WTC11 (cell line): ENCODE data around the gene SCN8A. TPM values are rescaled to one million over a fixed set of nuclear protein-coding genes. Genes with fewer than 3 reads are reported as not detected.

Experiments used
- ATAC-seq: fragments of 200-7000 bp; cut with Tn5 transposase; 2 replicates; pipeline ENCODE4 v1.10.0; 2021; ENCODE audit warnings: mild to moderate bottlenecking, moderate library complexity
- CTCF ChIA-PET: fragments of 300-600 bp; sonication (Branson Sonifier 250); formaldehyde crosslinking; loops from one replicate; lab custom pipeline; 2021; ENCODE audit warnings: antibody characterized with exemption; lab: Charles Lee
- POLR2A ChIA-PET: fragments of 350-600 bp; sonication (Branson Sonifier 250); formaldehyde crosslinking; loops from one replicate; lab custom pipeline; 2021; ENCODE audit warnings: antibody characterized with exemption; lab: Charles Lee
- DNase-seq: peaks from one replicate; pipeline ENCODE4 v3.0.0; 2021; ENCODE audit warnings: low spot score
- H3K27ac Mint-ChIP-seq: 2 replicates; pipeline ENCODE4 v1.8.0; 2021; ENCODE audit warnings: mixed read lengths
- H3K27me3 Mint-ChIP-seq: 2 replicates; pipeline ENCODE4 v1.8.0; 2021; ENCODE audit warnings: low read depth, mild to moderate bottlenecking, moderate library complexity, mixed read lengths
- H3K36me3 Mint-ChIP-seq: 2 replicates; pipeline ENCODE4 v1.8.0; 2021; ENCODE audit warnings: mixed read lengths
- H3K4me1 Mint-ChIP-seq: 2 replicates; pipeline ENCODE4 v1.8.0; 2022; ENCODE audit warnings: mixed read lengths
- H3K4me3 Mint-ChIP-seq: 2 replicates; pipeline ENCODE4 v1.8.0; 2021; ENCODE audit warnings: mild to moderate bottlenecking, moderate library complexity, mixed read lengths
- H3K9me3 Mint-ChIP-seq: 2 replicates; pipeline ENCODE4 v1.8.0; 2021; ENCODE audit warnings: mixed read lengths
- ELF4 ChIP-seq: sonication (generic); formaldehyde crosslinking; IDR thresholded peaks from 2 replicates; pipeline ENCODE4 v1.8.1; 2022; ENCODE audit warnings: low read depth, mild to moderate bottlenecking, moderate library complexity, missing genetic modification reagents
- EMX1 ChIP-seq: fragments of 250-450 bp; sonication (Bioruptor Pico); IDR thresholded peaks from 2 replicates; pipeline ENCODE4 v1.8.0; 2021; ENCODE audit warnings: mild to moderate bottlenecking
- ETV6 ChIP-seq: sonication (generic); formaldehyde crosslinking; IDR thresholded peaks from 2 replicates; pipeline ENCODE4 v1.8.1; 2022; ENCODE audit warnings: mild to moderate bottlenecking, missing genetic modification reagents
- FOXJ3 ChIP-seq: sonication (generic); formaldehyde crosslinking; IDR thresholded peaks from 2 replicates; pipeline ENCODE4 v1.9.0; 2021; ENCODE audit warnings: missing genetic modification reagents, mild to moderate bottlenecking, borderline replicate concordance
- FOXK1 ChIP-seq: sonication (generic); formaldehyde crosslinking; IDR thresholded peaks from 2 replicates; pipeline ENCODE4 v1.8.0; 2022; ENCODE audit warnings: mild to moderate bottlenecking, moderate library complexity, missing genetic modification reagents
- PRRX2 ChIP-seq: fragments of 250-450 bp; sonication (Bioruptor Pico); IDR thresholded peaks from 2 replicates; pipeline ENCODE4 v1.8.0; 2021; ENCODE audit warnings: mild to moderate bottlenecking
- RORB ChIP-seq: fragments of 250-450 bp; sonication (Bioruptor Pico); IDR thresholded peaks from 2 replicates; pipeline ENCODE4 v1.9.0; 2021; ENCODE audit warnings: mild to moderate bottlenecking
- SMAD3 ChIP-seq: sonication (generic); formaldehyde crosslinking; IDR thresholded peaks from 2 replicates; pipeline ENCODE4 v1.8.0; 2022; ENCODE audit warnings: missing genetic modification reagents, mild to moderate bottlenecking, borderline replicate concordance
- TP53 ChIP-seq: sonication (generic); formaldehyde crosslinking; IDR thresholded peaks from 2 replicates; pipeline ENCODE4 v1.8.1; 2023; ENCODE audit warnings: mild to moderate bottlenecking, missing genetic modification reagents
- ZBTB21 ChIP-seq: sonication (generic); formaldehyde crosslinking; IDR thresholded peaks from 2 replicates; pipeline ENCODE4 v1.8.1; 2023; ENCODE audit warnings: mild to moderate bottlenecking, missing genetic modification reagents, borderline replicate concordance
- ZNF416 ChIP-seq: fragments of 250-450 bp; sonication (Bioruptor Pico); IDR thresholded peaks from 2 replicates; pipeline ENCODE4 v1.9.0; 2021; ENCODE audit warnings: mild to moderate bottlenecking, inconsistent platforms
- ZNF423 ChIP-seq: fragments of 250-450 bp; sonication (Bioruptor Pico); IDR thresholded peaks from 2 replicates; pipeline ENCODE4 v2.1.2; 2022; ENCODE audit warnings: mild to moderate bottlenecking, moderate library complexity
- ZNF671 ChIP-seq: fragments of 250-450 bp; sonication (Bioruptor Pico); IDR thresholded peaks from 2 replicates; pipeline ENCODE4 v1.8.0; 2021; ENCODE audit warnings: mild to moderate bottlenecking
- total RNA-seq: library from RNA; stranded (reverse); gene quantifications from 3 replicates; pipeline ENCODE4 v1.2.3, GENCODE V29; 2021
- TF ChIP-seq, protein P1 (sequence below): sonication (generic); formaldehyde crosslinking; IDR thresholded peaks from 2 replicates; pipeline ENCODE4 v1.8.0; 2022; ENCODE audit warnings: mild to moderate bottlenecking, missing genetic modification reagents
- TF ChIP-seq, protein P2 (sequence below): sonication (generic); formaldehyde crosslinking; IDR thresholded peaks from 2 replicates; pipeline ENCODE4 v1.8.0; 2023; ENCODE audit warnings: missing genetic modification reagents
- TF ChIP-seq, protein P3 (sequence below): sonication (generic); formaldehyde crosslinking; IDR thresholded peaks from 2 replicates; pipeline ENCODE4 v1.8.0; 2022; ENCODE audit warnings: mild to moderate bottlenecking, missing genetic modification reagents
- TF ChIP-seq, protein P4 (sequence below): sonication (generic); formaldehyde crosslinking; IDR thresholded peaks from 2 replicates; pipeline ENCODE4 v1.8.1; 2022; ENCODE audit warnings: mild to moderate bottlenecking, moderate library complexity, missing genetic modification reagents
- TF ChIP-seq, protein P5 (sequence below): sonication (generic); formaldehyde crosslinking; IDR thresholded peaks from 2 replicates; pipeline ENCODE4 v1.8.1; 2022; ENCODE audit warnings: mild to moderate bottlenecking, missing genetic modification reagents, moderate library complexity, borderline replicate concordance
- TF ChIP-seq, protein P6 (sequence below): fragments of 250-450 bp; sonication (Bioruptor Pico); IDR thresholded peaks from 2 replicates; pipeline ENCODE4 v2.1.2; 2022; ENCODE audit warnings: mild to moderate bottlenecking, moderate library complexity

Gene SCN8A
- total RNA-seq, 1 experiment from 2014 or later: 14.4 TPM

DNA sequence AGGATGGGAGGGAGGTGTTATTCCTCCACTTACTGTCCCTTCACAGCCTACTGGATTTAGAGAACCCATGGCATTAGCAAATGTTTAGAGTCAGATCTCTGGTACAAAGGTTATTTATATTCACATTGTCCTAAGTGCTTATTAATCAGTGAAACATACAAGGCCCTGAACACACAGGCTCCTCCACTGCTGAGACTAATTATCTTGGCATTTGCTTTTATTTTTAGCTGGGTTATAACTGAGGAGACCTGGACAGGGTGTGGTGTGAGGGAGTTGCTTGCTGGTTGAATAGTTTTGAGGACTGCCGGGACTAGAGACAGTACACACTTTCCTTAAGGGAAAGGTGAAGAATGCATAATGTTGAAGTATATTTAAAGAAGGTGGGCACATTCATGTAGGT is 180.0 kb downstream of the SCN8A start:
- H3K27ac Mint-ChIP-seq: no peak overlapping the region
- peaks cover 25% of the 10 kb centered on the region for H3K36me3 Mint-ChIP-seq
- H3K4me1 Mint-ChIP-seq: no peaks in the 10 kb centered on the region
- ATAC-seq (no peak), DNase-seq (no peak)
- H3K27me3 Mint-ChIP-seq: no peaks in the 10 kb centered on the region
- peaks cover 7% of the 10 kb centered on the region for H3K9me3 Mint-ChIP-seq
- ChIA-PET POLR2A (no interaction called here), CTCF (no interaction called here)
- TF ChIP-seq FOXK1: no peak
- H3K4me3 Mint-ChIP-seq: no peak overlapping the region

DNA sequence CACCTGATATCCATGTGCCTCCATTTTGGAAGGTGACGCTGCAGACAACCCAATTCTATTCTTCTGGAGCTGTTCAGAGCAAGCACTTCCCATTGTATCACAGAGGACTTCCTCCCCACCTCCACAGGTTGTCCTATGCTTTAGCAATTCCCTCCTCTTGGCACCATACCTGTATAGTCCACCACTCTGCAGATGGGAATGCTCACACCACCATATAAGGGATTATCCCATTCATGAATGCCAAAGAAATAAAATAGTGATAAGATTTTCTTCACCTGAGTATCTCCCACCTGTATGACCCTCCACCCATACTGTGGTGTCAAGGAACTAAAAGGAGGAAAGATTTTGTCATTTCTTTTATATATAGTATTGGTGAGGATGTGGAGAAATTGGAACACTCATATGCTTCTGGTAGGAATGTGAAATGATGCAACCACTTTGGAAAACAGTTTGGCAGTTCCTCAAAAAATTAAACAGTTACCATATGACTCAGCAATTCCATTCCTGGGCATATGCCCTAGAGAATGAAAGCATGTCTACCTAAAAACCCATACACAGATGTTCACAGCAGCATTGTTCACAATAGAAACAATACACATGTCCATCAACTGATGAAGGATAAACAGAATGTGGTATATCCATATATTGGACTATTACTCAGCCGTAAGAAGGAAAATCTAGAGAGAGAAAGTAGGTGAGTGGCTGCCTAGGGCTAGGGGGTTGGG is 182.3 kb downstream of the SCN8A start:
- TF ChIP-seq, protein P1, sequence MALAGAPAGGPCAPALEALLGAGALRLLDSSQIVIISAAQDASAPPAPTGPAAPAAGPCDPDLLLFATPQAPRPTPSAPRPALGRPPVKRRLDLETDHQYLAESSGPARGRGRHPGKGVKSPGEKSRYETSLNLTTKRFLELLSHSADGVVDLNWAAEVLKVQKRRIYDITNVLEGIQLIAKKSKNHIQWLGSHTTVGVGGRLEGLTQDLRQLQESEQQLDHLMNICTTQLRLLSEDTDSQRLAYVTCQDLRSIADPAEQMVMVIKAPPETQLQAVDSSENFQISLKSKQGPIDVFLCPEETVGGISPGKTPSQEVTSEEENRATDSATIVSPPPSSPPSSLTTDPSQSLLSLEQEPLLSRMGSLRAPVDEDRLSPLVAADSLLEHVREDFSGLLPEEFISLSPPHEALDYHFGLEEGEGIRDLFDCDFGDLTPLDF (CRISPR knock-in tag): no peak
- TF ChIP-seq ELF4 (no peak), SMAD3 (CRISPR knock-in tag) (no peak), FOXJ3 (CRISPR knock-in tag) (no peak), ZBTB21 (CRISPR knock-in tag) (no peak), ZNF423 (CRISPR knock-in tag) (no peak)
- TF ChIP-seq, protein P2, sequence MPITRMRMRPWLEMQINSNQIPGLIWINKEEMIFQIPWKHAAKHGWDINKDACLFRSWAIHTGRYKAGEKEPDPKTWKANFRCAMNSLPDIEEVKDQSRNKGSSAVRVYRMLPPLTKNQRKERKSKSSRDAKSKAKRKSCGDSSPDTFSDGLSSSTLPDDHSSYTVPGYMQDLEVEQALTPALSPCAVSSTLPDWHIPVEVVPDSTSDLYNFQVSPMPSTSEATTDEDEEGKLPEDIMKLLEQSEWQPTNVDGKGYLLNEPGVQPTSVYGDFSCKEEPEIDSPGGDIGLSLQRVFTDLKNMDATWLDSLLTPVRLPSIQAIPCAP (CRISPR knock-in tag): no peak
- POLR2A ChIA-PET: no interaction called here
- Mint-ChIP-seq H3K4me1 (no peaks in the 10 kb centered on the region), H3K4me3 (no peak overlapping the region), H3K9me3 (peaks cover 7% of the 10 kb centered on the region), H3K27ac (no peak overlapping the region), H3K36me3 (peaks cover 25% of the 10 kb centered on the region), H3K27me3 (no peaks in the 10 kb centered on the region)
- DNase-seq: no peak
- CTCF ChIA-PET: no interaction called here
- ATAC-seq: no peak

DNA sequence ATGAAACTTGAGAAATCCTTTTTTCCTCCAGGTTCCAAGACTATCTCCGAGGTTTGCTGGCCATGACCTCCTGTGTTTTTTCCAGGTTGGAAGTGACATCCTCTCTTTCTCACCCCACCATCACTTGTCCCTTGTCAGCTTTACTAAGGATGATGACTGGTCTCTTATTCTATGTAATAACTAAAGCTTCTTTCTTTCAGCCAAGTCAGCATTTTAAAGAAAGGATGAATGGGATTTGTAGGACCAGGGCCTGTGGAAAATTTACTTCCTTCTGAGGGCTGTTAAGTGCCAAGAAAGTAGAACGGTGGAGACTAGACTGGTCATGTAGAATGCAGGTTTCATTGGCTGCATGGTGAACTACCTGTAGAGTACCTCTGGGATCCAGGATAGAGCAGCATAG is 183.9 kb downstream of the SCN8A start:
- POLR2A ChIA-PET: interaction anchor here (0.5 kb wide), 1 partner anchor 179 kb away, joined by 3 read pairs; no protein-coding TSS in a partner anchor
- Mint-ChIP-seq H3K27me3 (no peaks in the 10 kb centered on the region), H3K27ac (no peak overlapping the region), H3K9me3 (peaks cover 7% of the 10 kb centered on the region)
- CTCF ChIA-PET: no interaction called here
- no peak for ATAC-seq
- DNase-seq: no peak
- TF ChIP-seq ZNF423 (CRISPR knock-in tag) (no peak), TP53 (no peak), EMX1 (no peak), PRRX2 (CRISPR knock-in tag) (no peak), ETV6 (no peak), RORB (CRISPR knock-in tag) (no peak), ZNF416 (CRISPR knock-in tag) (no peak), ZNF671 (CRISPR knock-in tag) (no peak), FOXJ3 (CRISPR knock-in tag) (no peak)
- TF ChIP-seq, protein P3, sequence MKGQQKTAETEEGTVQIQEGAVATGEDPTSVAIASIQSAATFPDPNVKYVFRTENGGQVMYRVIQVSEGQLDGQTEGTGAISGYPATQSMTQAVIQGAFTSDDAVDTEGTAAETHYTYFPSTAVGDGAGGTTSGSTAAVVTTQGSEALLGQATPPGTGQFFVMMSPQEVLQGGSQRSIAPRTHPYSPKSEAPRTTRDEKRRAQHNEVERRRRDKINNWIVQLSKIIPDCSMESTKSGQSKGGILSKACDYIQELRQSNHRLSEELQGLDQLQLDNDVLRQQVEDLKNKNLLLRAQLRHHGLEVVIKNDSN (CRISPR knock-in tag): no peak
- TF ChIP-seq, protein P4, sequence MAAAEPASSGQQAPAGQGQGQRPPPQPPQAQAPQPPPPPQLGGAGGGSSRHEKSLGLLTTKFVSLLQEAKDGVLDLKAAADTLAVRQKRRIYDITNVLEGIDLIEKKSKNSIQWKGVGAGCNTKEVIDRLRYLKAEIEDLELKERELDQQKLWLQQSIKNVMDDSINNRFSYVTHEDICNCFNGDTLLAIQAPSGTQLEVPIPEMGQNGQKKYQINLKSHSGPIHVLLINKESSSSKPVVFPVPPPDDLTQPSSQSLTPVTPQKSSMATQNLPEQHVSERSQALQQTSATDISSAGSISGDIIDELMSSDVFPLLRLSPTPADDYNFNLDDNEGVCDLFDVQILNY: no peak
- TF ChIP-seq, protein P5, sequence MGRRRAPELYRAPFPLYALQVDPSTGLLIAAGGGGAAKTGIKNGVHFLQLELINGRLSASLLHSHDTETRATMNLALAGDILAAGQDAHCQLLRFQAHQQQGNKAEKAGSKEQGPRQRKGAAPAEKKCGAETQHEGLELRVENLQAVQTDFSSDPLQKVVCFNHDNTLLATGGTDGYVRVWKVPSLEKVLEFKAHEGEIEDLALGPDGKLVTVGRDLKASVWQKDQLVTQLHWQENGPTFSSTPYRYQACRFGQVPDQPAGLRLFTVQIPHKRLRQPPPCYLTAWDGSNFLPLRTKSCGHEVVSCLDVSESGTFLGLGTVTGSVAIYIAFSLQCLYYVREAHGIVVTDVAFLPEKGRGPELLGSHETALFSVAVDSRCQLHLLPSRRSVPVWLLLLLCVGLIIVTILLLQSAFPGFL (CRISPR knock-in tag): no peak
- TF ChIP-seq, protein P6, sequence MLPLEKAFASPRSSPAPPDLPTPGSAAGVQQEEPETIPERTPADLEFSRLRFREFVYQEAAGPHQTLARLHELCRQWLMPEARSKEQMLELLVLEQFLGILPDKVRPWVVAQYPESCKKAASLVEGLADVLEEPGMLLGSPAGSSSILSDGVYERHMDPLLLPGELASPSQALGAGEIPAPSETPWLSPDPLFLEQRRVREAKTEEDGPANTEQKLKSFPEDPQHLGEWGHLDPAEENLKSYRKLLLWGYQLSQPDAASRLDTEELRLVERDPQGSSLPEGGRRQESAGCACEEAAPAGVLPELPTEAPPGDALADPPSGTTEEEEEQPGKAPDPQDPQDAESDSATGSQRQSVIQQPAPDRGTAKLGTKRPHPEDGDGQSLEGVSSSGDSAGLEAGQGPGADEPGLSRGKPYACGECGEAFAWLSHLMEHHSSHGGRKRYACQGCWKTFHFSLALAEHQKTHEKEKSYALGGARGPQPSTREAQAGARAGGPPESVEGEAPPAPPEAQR (CRISPR knock-in tag): no peak
- TF ChIP-seq, all 79 proteins: peak for 0
- no peaks in the 10 kb centered on the region for H3K4me1 Mint-ChIP-seq
- no peak overlapping the region for H3K4me3 Mint-ChIP-seq
- H3K36me3 Mint-ChIP-seq: peaks cover 18% of the 10 kb centered on the region
